Stimulated activated CD4-positive, alpha-beta T cell treated with anti-CD3 and anti-CD28 coated beads, Interleukin-2, amount 100 ng/mL, for 4 hours (primary cell): Measurements from ENCODE around the gene ZXDC.

Experiments used
- DNase-seq: peaks from one replicate; pipeline ENCODE4 v3.0.0-alpha.2; 2020; ENCODE audit warnings: low read depth

The ZXDC gene

DNA sequence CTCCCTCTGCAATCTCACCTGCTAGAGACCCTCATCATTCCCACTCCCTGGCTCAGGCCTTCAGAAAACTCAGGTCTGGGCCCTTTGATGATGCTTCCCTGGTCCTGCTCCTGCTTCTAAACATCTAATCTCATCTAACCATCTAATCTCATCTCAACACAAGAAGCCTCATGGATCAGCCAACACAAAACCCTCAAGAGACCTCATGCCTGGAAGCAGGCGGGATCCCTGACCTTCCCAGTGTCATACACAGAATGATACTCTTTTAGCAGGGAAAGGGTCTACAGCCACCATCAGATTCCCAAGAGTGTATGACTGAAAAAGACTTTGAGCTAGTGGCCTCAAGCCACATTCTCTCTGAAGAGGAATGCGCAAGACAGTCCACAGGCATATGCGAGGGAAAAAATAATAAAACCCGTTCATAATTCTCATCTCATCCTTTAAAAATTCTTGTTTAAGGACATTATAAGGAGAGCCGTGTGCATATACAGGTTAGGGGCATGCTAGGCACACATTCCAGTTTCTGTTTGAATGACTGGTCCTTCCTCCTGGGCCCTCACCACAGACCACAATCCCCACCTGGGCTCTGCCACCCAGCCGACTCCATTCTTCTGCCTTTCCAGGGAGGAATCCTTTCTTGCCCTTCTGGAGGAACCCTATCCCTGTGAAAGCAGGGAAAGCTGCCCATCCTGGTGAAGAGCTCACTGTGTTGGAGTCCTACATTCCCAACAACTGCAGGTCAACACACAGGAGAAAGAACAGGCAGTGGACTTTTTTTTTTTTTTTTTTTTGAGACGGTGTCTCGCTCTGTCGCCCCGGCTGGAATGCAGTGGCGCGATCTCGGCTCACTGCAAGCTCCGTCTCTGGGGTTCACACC lies 2.2 kb downstream of the ZXDC start:
- DNase-seq: no peak

DNA sequence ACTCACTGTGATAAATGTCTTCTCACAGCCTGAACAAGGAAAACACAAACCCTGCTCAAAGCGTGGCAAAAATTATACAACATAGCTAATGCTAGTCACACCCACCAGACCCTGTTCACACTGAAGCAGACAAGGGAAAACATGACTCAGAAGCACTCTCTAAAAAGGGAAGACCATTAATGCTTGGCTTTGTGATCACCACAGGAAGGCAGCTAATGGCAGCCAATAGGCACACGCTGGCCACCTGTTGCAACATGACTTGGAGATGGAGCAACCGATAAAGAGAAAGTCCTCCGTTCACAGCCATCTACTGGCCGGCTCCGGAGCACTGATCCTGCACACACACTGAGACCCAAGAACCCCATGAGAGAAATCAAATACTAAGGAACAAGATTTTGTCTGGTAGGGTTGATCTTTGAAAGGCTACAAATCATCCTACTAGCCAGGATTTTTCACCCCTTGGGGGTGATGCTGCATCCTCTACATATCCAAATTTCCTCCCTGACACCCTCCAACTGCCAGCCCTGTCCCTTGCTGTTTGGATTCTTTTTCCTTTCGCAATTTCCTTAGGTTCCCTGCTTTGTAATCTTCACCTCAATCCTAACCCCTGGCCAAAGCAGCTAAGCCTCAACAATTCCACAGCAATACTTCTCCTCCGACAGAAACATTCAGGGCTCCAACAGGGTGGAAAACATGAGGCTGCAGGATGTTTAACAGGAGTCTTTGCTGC lies 3.2 kb downstream of the ZXDC start:
- no peak for DNase-seq

DNA sequence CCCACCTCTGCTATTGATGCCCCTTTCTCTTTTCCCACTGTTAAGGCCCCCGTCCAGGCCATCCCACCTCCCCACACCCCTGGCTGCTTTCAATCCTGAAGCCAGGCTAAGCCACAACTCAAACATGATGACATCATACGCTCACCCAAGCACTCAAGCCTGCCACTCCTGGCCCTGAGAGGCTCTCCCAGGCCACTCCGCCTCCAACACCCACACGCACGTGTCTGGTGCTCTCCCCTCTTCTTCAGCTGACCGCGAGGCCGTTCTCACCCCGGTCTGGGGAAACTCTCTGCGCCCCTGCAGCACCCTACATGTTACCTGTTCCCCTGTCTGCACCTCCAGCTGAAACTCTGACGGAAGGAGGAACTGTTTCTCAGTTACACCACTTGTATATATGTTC lies 6.2 kb downstream of the ZXDC start:
- DNase-seq: no peak

DNA sequence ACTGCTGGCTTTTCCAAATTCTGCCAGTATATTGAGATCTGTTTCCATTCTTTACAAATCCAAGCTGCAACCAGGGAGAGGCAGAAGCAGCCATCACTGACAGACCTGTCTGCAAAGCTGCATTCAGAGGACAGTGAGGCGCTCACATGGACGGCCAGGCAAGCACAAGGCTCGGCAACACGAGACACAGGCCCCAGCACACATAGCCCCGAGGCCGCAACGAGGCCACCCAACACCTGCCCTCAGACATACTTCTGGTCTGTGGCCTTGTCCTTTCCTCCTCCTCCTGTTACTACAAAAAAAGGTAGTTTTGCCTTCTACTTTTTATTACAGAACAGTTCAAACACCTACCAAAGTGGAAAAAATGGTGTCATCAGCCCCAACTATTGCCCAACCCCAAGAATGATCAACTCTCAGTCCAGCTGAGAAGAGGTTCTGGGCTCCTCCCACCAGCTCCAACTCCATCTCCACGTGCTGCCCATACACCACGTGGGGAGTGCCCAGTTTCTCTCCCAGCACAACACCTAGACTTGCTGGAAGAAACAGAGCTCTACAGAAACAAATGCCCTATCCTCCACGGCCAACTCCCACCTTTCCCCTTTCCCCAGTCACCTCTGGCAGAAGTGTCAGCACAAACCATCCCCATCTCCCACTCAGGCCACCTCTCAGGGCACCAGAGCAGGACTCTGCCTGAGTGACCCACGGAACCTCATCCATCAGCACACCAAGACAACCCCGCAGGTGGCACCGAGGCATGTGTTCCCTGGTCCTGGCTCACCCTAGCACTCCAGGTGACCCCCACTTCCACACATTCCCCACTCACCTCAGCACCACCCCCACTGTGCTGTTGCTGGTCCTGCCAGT lies 7.4 kb downstream of the ZXDC start:
- no peak for DNase-seq

DNA sequence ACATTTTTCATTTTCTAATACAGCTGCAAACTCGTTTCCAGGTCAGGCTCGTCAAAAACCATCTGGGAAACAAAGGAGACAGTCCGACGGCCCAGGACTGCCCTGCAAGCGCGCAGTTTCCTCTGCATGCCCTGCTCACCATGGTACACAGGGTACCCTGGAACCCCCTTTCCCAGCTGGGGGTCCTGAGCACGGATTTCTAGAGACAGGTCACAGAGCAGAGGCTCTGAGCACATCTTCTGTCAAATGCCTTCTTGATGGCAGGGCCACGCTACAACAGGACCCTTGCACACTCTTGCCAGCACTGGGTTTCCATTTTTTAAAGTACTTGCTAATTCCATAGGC lies 8.1 kb downstream of the ZXDC start:
- DNase-seq: no peak

DNA sequence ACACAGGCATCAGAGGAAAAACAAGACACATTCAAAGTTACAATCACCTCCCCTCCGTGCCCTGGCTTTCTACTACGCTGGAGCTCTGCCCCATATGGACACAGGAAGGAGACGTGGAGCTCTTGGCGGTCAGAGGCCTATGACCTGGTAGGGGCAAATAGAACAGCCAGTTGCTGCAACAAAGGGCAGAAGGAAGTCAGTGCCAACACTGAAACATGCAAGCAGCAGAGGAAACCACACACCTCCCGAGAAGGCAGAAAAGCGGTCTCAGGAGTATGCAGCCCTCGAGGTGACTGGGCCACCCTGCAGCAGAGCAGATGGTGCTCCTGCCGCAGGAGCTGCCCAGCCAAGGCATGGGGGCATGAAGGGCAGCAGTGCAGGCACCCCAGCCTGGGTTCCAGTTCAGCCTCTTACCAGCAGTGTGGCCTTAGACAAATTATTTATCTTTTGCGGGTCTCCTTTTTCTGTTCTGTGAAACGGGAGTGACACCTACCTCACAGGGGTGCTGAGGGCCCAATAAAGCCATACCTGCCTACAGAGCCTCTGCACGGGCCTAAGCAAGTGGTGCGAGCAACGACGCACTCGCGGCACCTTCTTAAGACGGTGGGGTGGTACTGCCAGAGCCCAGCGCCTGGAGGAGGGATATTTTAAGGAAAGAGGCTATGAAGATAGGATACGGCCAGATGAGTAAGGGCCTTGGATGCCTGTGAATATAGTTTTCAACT lies 8.6 kb downstream of the ZXDC start:
- no peak for DNase-seq

DNA sequence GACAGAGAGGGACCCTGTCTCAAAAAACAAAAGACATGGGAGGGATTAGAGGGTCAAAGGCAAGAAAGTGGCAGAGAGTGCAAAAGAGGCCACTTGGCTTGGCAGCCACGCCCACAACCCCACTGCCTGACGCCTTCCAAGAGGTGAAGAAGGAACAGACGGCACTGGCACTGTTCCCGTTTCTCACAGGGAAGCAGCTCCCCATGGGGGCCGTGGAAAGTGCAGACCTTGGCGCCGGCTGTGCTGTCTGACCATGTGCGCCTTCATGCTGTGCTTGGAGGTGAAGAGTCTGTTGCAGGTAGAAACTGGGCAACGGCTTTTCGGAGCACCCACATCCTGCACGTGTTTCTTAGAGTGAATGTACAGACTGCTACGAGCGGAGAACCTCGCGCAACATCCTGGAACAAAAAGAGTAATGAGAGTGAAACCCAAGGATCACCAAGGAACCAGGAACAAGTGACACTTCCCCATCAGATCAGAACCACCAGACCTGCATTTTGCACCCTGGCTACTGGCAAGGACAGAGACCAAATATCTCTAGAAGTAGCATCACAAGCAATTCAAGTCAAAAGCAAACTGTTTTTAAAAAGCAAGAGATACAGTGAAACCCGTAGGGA lies 9.7 kb downstream of the ZXDC start:
- no peak for DNase-seq

DNA sequence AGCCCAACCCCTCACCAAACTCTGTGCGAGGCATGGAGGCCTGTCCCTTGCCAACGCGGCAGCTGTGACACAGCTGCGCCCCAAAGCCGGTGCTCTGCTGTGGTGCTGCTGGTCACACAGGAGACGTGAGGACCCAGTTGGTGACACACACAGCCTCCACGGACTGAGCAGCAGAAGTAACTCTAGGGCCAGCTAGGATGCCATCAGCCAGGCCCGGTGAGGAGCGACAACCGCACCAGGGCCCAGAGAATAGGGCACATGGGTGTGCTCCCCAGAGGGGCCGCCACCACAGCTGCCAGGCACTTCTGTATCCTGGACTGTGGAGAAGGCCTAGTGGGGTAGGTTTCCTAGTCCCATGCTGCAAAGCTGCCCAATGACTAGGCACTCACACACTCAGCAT lies 10.7 kb downstream of the ZXDC start:
- DNase-seq: no peak

DNA sequence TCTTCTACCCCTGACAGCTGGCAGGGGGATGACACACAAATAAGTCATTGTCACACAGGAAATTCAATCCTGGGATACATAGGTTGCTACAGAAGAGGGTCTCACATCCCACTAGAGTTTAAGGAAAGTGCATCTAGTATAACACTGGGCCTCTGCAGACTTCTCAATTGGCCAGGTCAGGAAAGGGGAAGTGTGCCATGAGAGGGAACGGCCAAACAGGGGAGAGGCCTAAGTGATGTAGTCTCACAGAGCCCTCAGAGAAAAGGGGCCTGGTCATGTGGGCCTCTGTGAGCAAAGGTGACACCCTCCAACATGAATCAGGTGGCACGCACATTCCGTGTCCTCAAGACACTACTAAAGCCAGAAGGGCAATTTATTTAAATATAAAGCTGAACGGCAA lies 11.2 kb downstream of the ZXDC start:
- no peak for DNase-seq

DNA sequence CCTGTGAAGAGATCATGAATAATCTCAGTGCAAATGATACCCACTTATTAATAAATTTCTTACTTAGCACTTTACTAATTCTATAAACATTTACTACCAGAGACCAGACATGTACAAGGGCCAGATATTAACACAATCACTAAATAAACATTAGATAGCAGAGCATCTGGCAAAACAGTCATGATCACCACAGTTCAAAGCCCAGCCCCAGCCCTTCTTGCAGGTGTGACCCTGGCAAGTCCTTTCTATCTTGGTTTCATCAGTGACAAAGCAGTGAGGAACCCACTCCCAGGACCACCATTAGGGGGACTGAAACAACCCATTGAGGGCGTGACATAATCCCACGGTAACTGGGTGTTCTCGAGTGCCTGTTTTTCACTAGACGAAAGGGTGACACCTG lies 11.6 kb downstream of the ZXDC start:
- no peak for DNase-seq

DNA sequence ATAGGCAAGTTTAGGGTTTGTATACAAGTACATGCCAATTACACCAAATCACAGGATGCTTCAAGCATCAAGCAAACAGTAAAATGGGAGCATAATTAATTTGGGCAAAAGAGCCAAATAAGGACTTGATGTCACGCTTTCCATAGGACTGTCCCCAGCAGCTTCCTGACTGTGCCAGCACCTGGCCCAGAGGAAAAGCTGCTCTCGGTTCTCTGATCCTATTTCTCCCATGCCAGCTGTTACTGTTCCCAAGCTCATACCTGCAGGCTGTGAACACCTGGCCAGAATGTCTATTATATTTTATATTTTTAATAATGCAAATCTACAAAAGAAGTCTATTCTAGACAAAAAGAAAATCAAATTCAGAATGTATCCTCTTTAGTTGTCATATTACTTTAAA lies 12.2 kb downstream of the ZXDC start:
- DNase-seq: no peak

DNA sequence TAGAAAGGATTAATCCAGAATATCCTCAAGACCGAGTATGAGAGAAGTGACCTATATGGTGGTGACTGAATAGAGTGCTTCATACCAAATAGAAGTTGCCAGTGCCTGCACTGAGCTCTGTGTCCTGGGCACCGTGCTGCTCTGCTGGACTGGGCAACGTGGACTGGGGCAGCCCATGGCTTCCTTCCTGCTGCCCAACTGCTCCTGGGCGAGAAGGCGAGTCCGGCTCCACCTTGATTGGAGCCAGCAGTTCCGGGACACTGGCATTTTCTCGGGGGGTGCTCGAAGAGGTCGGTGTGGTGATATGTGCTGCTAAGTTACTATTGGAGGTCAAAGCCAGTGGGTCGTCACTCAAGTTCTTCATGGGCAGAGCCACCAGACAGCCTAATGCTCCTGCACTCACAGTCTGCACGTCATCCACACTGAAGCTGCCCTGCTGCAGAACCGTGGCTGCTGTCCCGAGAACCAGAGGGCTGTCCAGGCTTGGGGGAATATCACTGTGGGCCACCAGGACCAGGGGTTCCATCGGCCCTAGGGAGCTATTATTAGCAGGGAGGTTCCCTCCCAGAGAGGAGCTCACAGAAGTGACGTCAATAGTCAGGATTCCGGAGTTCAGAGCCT lies 14.1 kb downstream of the ZXDC start:
- no peak for DNase-seq

DNA sequence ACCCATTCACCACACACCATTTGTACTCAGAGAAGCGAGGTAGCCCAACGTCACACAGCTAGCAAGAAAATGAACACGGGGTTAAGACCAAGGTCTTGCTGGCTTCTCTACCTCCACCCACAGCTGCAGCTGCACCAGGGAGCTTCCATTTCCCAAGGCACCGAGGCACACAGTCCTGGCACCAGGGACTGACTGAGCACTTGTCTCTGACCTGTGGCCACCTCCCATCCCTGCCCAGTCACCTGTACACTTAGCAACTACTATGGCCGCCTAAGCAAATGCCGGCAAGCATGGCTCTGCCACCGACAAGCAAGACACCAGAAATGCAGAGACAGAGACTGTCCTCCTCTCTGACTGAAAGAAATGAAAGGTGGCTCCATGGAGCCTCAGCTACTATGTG lies 15.3 kb downstream of the ZXDC start:
- no peak for DNase-seq

DNA sequence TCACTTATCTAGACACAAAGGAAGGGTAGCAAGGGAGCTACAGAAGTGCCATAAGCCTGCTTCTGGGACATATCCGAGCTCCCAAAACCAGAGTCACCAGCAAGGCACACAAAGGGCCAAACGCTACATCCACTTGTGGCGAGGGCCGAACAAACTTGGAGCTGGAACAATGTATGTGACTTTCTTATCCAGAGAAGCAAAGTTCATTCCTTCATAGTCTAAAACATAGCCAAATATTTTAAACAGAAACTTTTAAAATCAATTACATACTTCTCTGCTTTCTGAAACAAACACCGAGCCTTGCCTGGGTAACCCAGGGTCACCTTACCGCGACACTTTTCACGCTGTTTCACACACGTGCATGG lies 15.9 kb downstream of the ZXDC start:
- no peak for DNase-seq

DNA sequence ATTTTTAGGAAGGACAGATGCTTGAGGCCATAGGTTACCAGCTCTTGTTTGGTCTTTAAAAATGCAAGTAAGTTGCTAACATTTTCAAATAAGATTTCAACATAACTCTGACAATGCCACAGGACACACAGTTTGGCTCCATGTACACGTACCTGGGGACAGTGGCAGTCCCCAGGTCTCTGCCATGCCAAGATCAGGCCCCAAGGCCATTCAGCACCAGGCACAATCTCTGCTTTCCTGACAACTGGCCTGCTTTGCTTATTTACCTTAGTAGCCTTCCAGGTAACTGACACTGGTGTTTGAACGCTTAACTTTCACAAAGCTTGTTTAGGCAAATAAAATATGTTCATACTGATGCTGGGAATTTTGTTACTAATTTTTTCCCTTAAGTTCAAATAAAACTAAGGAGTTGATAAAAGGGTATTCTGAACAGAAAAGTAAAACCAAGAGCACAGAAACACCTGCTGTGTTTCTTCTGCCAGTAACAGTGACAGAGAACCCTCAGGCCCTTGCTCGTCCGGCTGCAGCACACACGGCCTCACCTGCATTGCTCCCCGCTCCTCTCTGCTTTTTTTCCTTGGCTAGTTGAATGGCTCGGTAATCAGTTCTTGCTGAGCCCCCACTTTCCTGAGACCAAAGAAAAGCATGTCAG lies 16.5 kb downstream of the ZXDC start:
- DNase-seq: no peak

DNA sequence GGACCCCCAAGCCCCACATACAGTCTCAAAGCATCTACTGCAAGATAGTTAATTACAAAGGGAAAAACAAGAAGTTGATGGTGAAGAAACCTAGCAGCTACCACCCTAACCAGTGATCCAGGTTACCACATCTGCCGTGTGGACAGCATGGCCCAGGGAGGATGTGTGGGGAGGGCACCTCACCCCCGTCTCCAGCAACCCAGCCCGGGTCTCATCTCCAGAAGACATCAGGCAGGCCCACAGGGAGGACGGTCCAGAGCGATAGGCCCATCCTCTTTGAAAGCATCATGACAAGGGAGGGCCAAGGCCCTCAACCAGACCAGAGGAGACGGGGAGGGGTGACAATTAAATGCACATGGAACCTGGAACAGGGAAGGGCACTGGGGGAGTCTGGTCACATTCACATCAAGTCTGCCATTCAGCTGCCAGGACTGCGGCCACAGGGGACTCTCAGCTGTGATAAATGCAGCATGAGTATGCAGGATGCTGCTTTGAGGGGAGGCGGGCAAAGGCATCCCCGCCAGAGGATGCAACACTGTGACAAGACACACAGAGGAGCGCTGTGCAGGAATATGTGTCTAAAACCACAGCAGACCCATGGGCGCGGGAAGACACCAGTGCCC lies 18.8 kb downstream of the ZXDC start:
- no peak for DNase-seq

DNA sequence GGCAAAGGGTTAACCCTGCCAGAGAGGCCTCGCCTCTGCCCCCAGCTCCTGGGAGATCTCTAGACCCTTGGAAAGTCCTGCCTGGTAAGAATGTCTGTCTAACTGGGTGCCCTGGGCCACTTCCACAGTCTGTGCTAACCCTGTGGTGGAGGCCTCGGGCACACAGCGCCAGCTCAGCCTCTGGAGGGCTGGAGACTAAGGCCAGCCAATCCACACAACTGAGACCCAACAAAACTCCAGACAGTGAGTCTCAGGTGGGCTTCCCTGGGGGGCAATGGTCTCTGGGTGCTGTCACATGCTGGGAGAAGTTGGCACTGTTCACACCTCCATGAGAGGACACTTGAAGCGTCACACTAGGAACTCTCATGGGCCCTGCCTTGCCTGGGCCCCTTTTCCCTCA lies 19.5 kb downstream of the ZXDC start:
- DNase-seq: no peak

DNA sequence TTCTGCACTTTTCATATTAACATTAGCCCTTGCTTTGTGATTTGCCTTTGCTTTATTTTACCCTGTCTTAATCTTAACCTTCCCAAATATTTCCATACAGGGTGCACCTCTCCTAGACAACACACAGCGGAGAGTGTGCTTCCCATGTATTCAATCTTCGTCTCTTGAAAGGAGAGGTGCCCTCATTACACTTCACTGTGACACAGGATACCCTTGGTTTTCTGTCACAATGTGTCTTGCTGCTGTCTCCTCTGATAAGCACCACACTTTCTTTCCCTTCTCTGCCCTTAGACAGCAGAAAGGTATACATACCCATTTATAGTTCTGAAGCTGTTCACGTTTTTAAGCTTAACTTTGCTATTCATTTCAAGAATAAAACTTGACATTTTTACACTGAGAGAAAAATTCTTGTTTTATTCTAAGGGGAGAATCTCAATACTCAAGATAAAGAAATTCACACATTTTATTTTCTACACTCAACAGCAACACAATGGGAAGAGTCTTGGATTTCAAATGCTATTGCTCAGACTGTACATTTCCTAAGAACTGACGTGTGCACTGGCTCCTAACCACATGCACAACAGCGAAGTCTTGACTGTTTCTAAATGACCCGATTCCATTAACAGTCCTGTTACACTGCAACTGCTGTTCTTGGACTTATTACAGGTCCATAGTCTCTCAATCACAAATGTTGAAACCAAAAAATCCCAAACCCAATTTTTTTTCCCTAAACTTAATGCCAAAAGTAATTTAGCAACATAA lies 21.1 kb downstream of the ZXDC start:
- no peak for DNase-seq

DNA sequence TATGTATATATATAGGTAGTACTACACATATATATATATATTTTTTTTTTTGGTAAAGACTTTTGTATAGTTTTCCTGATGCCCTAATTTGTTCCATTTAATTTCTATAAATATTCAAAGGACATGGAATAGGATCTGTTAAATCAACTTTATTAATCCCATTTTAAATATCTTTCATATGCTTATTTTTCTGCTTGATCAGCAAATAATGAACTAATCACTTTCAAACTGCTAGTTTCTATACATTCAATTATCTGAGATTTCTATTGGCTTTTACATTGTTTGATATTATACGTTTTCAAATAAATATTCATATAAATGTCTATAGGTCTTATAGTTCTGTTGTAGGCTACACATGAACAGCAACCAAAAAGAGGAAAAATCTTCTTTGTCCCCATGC lies 21.7 kb downstream of the ZXDC start:
- no peak for DNase-seq

DNA sequence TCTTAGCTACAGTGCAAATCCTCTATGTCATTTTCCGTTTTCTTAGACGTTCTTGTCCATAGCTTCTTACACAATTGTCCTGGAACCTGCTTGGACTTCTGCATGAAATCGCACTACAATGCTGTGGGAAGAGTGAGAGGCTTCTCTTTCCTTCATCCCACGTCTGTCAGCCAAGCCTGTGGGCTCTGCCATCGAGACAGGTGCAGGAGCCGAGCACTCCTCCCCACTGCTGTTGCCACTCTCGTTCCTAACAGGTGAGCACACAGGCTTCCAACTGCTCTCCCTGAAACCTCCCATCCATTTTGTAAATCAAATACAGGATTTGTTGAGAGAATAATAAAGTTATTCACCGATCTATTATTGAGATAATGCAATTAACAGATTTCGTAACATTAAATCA lies 23.5 kb downstream of the ZXDC start:
- no peak for DNase-seq
